Measurements from ENCODE around the gene MSL1.

MSL1 gene

DNA sequence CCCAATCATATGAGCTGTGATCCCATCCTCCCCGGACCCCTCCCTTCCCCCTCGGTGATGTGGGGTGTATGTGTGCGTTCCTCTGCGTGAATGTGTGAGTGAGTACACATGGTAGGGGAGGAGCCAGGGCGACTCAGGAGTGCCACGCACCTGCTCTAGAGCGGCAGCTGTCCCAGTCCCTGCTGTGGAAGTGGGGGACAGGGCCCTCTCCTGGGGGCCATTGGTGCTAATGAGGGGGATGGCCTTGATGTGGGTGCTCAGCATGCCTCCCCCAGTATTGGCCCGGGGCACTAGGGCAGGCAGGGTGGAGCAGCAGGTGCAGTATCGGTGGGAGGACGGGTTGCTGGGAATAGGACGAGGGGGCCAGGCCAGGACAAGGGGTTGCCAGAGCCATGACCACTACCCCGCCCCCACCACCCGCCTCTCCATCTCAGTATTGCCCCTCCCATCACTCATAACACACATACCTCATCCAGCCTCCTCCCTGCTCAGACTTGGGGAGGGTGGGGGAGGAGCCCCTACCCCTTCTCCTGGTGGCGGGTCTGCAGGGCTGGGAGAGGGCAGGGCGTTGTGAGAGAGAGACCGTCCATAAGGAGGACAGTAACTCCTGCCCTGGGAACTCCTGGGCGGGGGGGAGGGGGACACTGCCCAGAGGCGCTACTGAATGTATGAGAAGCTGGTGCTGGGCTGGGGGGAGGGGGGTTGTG is 29.9 kb upstream of the MSL1 start:
- DNase-seq (ENCODE audit: low read depth) = no peak
- TF ChIP-seq, protein P1, sequence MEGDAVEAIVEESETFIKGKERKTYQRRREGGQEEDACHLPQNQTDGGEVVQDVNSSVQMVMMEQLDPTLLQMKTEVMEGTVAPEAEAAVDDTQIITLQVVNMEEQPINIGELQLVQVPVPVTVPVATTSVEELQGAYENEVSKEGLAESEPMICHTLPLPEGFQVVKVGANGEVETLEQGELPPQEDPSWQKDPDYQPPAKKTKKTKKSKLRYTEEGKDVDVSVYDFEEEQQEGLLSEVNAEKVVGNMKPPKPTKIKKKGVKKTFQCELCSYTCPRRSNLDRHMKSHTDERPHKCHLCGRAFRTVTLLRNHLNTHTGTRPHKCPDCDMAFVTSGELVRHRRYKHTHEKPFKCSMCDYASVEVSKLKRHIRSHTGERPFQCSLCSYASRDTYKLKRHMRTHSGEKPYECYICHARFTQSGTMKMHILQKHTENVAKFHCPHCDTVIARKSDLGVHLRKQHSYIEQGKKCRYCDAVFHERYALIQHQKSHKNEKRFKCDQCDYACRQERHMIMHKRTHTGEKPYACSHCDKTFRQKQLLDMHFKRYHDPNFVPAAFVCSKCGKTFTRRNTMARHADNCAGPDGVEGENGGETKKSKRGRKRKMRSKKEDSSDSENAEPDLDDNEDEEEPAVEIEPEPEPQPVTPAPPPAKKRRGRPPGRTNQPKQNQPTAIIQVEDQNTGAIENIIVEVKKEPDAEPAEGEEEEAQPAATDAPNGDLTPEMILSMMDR (conservative IDR thresholded peaks at IDR 0.05; ENCODE audit: low read depth, low read length) = no peak
- no peak overlapping the region for H3K4me3 ChIP-seq (ENCODE audit: low read depth, low read length)

DNA sequence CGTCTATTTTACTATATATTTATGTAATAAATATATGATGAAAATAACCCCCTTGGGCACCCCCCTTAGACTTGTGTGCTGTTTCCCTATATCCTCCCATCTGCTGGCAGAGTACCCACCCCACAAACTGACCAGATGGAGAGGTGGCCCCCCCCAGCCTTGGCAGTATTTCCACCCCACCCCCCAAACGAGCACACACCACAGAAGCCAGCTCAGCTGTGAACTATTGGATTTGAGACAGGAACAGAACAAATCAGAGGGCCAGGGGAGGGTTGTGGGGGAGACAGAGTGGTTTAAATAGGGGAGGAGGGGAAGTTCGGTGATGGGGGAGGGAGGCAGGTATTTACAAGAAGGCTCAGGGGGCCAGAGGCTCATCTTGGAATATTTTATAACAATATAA is 29.2 kb upstream of the MSL1 start:
- no peak for DNase-seq (ENCODE audit: low read depth)
- no peak overlapping the region for H3K4me3 ChIP-seq (ENCODE audit: low read depth, low read length)
- TF ChIP-seq, protein P1 (conservative IDR thresholded peaks at IDR 0.05; ENCODE audit: low read depth, low read length) = no peak

DNA sequence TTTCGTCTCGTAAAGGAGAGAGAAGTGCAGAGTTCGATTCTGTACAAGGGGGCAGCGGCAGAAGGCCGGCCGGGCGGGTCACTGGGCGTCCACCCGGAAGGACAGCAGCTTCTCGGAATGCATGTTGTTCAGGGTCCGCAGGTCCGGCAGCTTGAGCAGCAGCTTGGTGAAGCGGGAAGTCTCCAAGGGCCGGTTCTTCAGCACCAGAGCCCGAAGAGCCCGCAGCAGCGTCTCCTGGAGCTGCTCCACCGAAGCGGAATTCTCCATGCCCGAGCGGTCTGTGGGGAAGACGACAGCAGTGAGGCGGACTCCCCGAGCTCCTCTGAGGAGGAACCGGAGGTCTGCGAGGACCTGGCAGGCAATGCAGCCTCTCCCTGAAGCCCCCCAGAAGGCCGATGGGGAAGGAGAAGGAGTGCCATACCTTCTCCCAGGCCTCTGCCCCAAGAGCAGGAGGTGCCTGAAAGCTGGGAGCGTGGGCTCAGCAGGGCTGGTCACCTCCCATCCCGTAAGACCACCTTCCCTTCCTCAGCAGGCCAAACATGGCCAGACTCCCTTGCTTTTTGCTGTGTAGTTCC is 28.7 kb upstream of the MSL1 start:
- TF ChIP-seq, protein P1 (conservative IDR thresholded peaks at IDR 0.05; ENCODE audit: low read depth, low read length) = no peak
- no peak overlapping the region for H3K4me3 ChIP-seq (ENCODE audit: low read depth, low read length)
- no peak for DNase-seq (ENCODE audit: low read depth)

DNA sequence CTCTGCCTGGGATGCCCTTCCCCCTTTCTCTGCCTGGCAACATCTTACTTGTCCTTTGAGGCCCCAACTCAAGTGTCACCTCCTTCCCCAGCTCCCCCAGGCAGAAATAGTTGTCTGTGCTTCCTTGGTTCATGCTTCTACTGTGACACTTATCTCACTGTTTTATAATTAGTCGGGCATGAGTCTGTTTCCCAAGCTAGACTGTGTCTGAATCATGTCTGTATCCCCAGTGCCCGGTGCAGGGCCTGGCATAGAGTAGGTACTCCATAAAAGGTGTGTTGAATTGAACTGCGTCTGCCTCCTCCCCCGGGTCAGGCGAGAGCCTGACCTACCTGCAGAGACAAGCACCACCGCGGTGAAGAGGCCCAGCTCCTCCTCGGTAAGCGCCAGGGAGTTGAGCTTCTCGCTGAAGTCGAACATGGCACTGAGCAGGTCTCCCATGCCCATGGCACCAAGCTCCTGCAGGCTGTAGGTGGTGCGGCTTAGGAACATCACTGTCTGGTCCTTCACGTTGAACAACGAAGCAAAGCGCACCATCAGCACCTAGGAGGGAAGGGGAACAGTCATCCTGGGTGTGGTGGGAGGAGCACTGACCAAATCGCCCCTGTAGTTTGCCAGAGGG is 28.1 kb upstream of the MSL1 start:
- DNase-seq (ENCODE audit: low read depth) = no peak
- TF ChIP-seq, protein P1 (conservative IDR thresholded peaks at IDR 0.05; ENCODE audit: low read depth, low read length) = no peak
- H3K4me3 ChIP-seq (ENCODE audit: low read depth, low read length) = no peak overlapping the region

DNA sequence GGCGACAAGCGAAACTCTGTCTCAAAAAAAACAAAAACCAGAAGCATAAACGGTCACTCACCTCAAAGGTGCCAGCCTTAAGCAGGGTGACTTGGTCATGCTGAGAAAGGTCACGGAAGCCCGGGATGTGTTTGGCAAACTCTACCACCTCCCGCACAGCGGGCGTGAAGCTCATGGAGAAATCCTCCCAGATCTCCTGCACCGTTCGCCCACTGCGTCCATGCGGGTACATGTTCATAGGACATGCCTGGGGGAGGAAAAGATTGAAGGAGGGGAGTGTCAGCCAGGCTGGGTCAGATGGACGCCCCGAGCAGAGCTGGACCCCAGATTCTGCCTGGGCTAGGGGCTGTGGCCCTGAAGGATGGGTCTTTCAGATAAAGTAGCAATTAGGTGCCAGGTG is 26.9 kb upstream of the MSL1 start:
- TF ChIP-seq, protein P1 (conservative IDR thresholded peaks at IDR 0.05; ENCODE audit: low read depth, low read length) = no peak
- DNase-seq (ENCODE audit: low read depth) = no peak
- no peak overlapping the region for H3K4me3 ChIP-seq (ENCODE audit: low read depth, low read length)

DNA sequence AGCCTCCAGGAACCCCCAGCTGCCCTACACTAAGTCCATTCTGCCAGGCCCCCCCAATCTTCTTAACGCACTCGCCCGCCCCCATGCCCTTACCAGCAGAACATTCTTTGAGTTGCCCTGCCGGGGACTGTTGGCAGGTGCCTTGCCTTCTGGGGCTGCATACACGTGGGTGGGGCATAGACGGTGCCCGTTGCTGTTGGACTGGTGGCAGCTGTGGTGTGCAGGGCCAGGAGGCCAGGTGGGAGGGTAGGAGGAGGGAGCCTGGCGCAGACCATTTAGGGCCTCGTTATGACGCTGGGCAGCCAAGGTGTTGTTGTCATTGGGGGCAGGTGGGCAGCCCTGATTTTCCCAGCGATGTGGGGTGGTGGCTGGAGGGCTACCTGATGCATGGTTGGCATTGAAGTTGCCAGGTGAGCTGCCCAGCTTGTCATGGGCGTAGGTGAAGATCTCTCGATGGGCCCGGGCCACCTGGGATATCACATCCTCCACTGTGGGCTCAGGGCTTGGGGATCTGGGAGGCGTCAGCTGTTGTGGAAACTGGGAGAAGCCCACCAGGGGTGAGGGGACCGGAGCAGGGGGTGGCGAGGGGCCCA is 26.3 kb upstream of the MSL1 start:
- TF ChIP-seq, protein P1 (conservative IDR thresholded peaks at IDR 0.05; ENCODE audit: low read depth, low read length) = no peak
- no peak for DNase-seq (ENCODE audit: low read depth)
- no peak overlapping the region for H3K4me3 ChIP-seq (ENCODE audit: low read depth, low read length)
